ENCODE results near the gene RNF168. TPM values are rescaled to one million over a fixed set of nuclear protein-coding genes. Genes with fewer than 3 reads are reported as not detected.

The RNF168 gene
- total RNA-seq, 1 experiment from 2014 or later, result 25.1 TPM

- no peak overlapping the region for H2AFZ ChIP-seq (ENCODE audit: low read depth, low read length, poor library complexity, severe bottlenecking)
- H3K4me3 ChIP-seq (replicated peaks in 1 of 2; ENCODE audit: low read depth in 1 of 2, low read length in 2 of 2), result no peak overlapping the region
- H3K27me3 ChIP-seq (ENCODE audit: insufficient read depth, low read length), result no peaks in the 10 kb centered on the region
- H3K79me2 ChIP-seq (ENCODE audit: insufficient read depth, low read length), result peaks cover 99% of the 10 kb centered on the region
- intact Hi-C loops (cut with micrococcal nuclease), result no loop called here
- H3K9me2 ChIP-seq (ENCODE audit: insufficient read depth), result no peaks in the 10 kb centered on the region
- ChIA-PET CTCF (no interaction called here), POLR2A (no interaction called here), RAD21 (ENCODE audit: low non-redundant PET in 1 of 2, low total read pairs in 2 of 2, uncharacterized antibody in 2 of 2, unreplicated experiment in 2 of 2) (interaction anchor here in 1 of 2 experiments (0.6 kb wide), 1 partner anchor 38 kb away, joined by 10 read pairs; no protein-coding TSS in a partner anchor)
- ATAC-seq, result no peak
- H3K36me3 ChIP-seq (ENCODE audit: control insufficient read depth in 1 of 2, insufficient read depth in 2 of 2, low read length in 2 of 2), result peaks cover 0 to 14% of the 10 kb centered on the region in 2 experiments; a peak in 1 of 4 replicates
- no peaks in the 10 kb centered on the region for H3K9me3 ChIP-seq (ENCODE audit: control insufficient read depth in 1 of 2, insufficient read depth in 1 of 2, low read depth in 1 of 2, low read length in 2 of 2)
- no peak overlapping the region for H3K27ac ChIP-seq (ENCODE audit: low read depth, low read length)
- H3K4me2 ChIP-seq (ENCODE audit: low read length), result no peak overlapping the region
- H3K9ac ChIP-seq (ENCODE audit: low read length), result no peak overlapping the region
- DNase-seq (ENCODE audit: low read depth, low spot score), result no peak
- H4K20me1 ChIP-seq (ENCODE audit: insufficient read depth), result no peaks in the 10 kb centered on the region
- H3K4me1 ChIP-seq (ENCODE audit: control insufficient read depth in 1 of 2, insufficient read depth in 2 of 2, low read length in 2 of 2), result peaks cover 0 to 3% of the 10 kb centered on the region in 2 experiments; a peak in 2 of 4 replicates
- TF ChIP-seq POLR2A (IDR thresholded peaks at IDR 0.05; ENCODE audit: borderline replicate concordance, extremely low read depth, insufficient read depth, insufficient read length) (no peak), CBX3 (IDR thresholded peaks at IDR 0.05; ENCODE audit: low read depth) (no peak), ATF3 (IDR thresholded peaks at IDR 0.05) (no peak), RAD21 (IDR thresholded peaks at IDR 0.05; ENCODE audit: low read depth) (no peak)
- BruUV-seq (replicated peaks), result no TSS peak
Observed at GRCh38 chr3:196496183-196496582, 7.4 kb downstream of the RNF168 start.

GRCh38 chr3:196493292-196493691 lies 10.3 kb downstream of the RNF168 start:
- ChIA-PET RAD21 (ENCODE audit: low non-redundant PET in 1 of 2, low total read pairs in 2 of 2, uncharacterized antibody in 2 of 2, unreplicated experiment in 2 of 2) (no interaction called here), CTCF (no interaction called here), POLR2A (no interaction called here)
- Histone ChIP-seq H3K27ac (ENCODE audit: low read depth, low read length) (no peak overlapping the region), H3K36me3 (ENCODE audit: control insufficient read depth in 1 of 2, insufficient read depth in 2 of 2, low read length in 2 of 2) (0 out of 4 replicates have a peak, but pooled peaks cover 0 to 6% of the 10 kb centered on the region in 2 experiments), H3K9me3 (ENCODE audit: control insufficient read depth in 1 of 2, insufficient read depth in 1 of 2, low read depth in 1 of 2, low read length in 2 of 2) (no peaks in the 10 kb centered on the region), H3K27me3 (ENCODE audit: insufficient read depth, low read length) (no peaks in the 10 kb centered on the region), H3K4me2 (ENCODE audit: low read length) (no peak overlapping the region), H2AFZ (ENCODE audit: low read depth, low read length, poor library complexity, severe bottlenecking) (no peak overlapping the region), H3K79me2 (ENCODE audit: insufficient read depth, low read length) (peaks cover 99% of the 10 kb centered on the region), H3K9me2 (ENCODE audit: insufficient read depth) (no peaks in the 10 kb centered on the region), H4K20me1 (ENCODE audit: insufficient read depth) (peaks cover 7% of the 10 kb centered on the region; the same call in 1 of the 2 replicates), H3K4me3 (replicated peaks in 1 of 2; ENCODE audit: low read depth in 1 of 2, low read length in 2 of 2) (no peak overlapping the region), H3K9ac (ENCODE audit: low read length) (no peak overlapping the region), H3K4me1 (ENCODE audit: control insufficient read depth in 1 of 2, insufficient read depth in 2 of 2, low read length in 2 of 2) (no peaks in the 10 kb centered on the region)
- TF ChIP-seq RAD21 (IDR thresholded peaks at IDR 0.05; ENCODE audit: low read depth) (no peak), CEBPB (IDR thresholded peaks at IDR 0.05; ENCODE audit: low read depth) (no peak), ATF3 (IDR thresholded peaks at IDR 0.05) (no peak), YY1 (IDR thresholded peaks at IDR 0.05; ENCODE audit: extremely low read depth, insufficient replicate concordance, low read depth, low read length) (no peak), TCF7L2 (IDR thresholded peaks at IDR 0.05; ENCODE audit: borderline replicate concordance, extremely low read depth, insufficient read depth, insufficient read length) (no peak), POLR2AphosphoS5 (IDR thresholded peaks at IDR 0.05; ENCODE audit: low read depth, low read length) (no peak)
- no TSS peak for BruUV-seq (replicated peaks)
- no peak for ATAC-seq
- intact Hi-C loops (cut with micrococcal nuclease), result no loop called here
- no peak for DNase-seq (ENCODE audit: low read depth, low spot score)
